Measurements from ENCODE around the gene LDLRAD4. TPM values are rescaled to one million over a fixed set of nuclear protein-coding genes. Genes with fewer than 3 reads are reported as not detected.

Gene LDLRAD4
- total and polyA plus RNA-seq, 2 experiments from 2014 or later = 0.73 to 1.9 TPM

- no peaks in the 10 kb centered on the region for H3F3A ChIP-seq (replicated peaks; ENCODE audit: low read depth)
- H3K27ac Mint-ChIP-seq = no peak overlapping the region
- no peak overlapping the region for H3K27ac ChIP-seq (ENCODE audit: low read depth)
- H3K36me3 ChIP-seq (ENCODE audit: insufficient read depth) = no peaks in the 10 kb centered on the region
- peaks cover 7% of the 10 kb centered on the region; the same call in 2 of the 3 replicates for H3K9me3 Mint-ChIP-seq
- H4K20me1 ChIP-seq (replicated peaks; ENCODE audit: insufficient read depth) = no peaks in the 10 kb centered on the region; the same call in 1 of the 2 replicates
- peaks cover 5% of the 10 kb centered on the region; the same call in 1 of the 2 replicates for H3K9me2 ChIP-seq (ENCODE audit: insufficient read depth)
- H3K4me2 ChIP-seq = no peak overlapping the region
- peaks cover 6% of the 10 kb centered on the region for H3K27me3 Mint-ChIP-seq (ENCODE audit: insufficient read depth, low read depth, poor library complexity)
- H3K36me3 Mint-ChIP-seq (ENCODE audit: low read depth) = no peaks in the 10 kb centered on the region
- H2AFZ ChIP-seq = no peak overlapping the region
- no peaks in the 10 kb centered on the region for H3K27me3 ChIP-seq (ENCODE audit: insufficient read depth)
- no peak for TF ChIP-seq ZNF462 (CRISPR knock-in tag; IDR thresholded peaks at IDR 0.05)
- no peak for TF ChIP-seq NANOG (IDR thresholded peaks at IDR 0.05; ENCODE audit: borderline replicate concordance)
- TF ChIP-seq STAT1 (IDR thresholded peaks at IDR 0.05; ENCODE audit: unreplicated experiment) = no peak
- no peak for TF ChIP-seq EZH2 (IDR thresholded peaks at IDR 0.05; ENCODE audit: low read depth, unreplicated experiment)
- TF ChIP-seq CREB1 (CRISPR knock-in tag; IDR thresholded peaks at IDR 0.05; ENCODE audit: low read depth) = no peak
- TF ChIP-seq ZNF114 (CRISPR knock-in tag; IDR thresholded peaks at IDR 0.05) = no peak
- TF ChIP-seq EZH2phosphoT487 (IDR thresholded peaks at IDR 0.05; ENCODE audit: unreplicated experiment) = no peak
- no peak overlapping the region for H3K4me3 ChIP-seq
- DNase-seq (ENCODE audit: low spot score) (no peak), ATAC-seq (no peak)
- H3K4me3 Mint-ChIP-seq = no peak overlapping the region
- peaks cover 12% of the 10 kb centered on the region; the same call in 2 of the 3 replicates for H3K4me1 Mint-ChIP-seq
- H3K79me2 ChIP-seq (replicated peaks; ENCODE audit: insufficient read depth) = no peaks in the 10 kb centered on the region
- 0 out of 2 replicates have a peak, but pooled peaks cover 4% of the 10 kb centered on the region for H3K4me1 ChIP-seq (ENCODE audit: insufficient read depth)
Measured at GRCh38 chr18:13412017-13412416, 193.5 kb downstream of the LDLRAD4 start.

Measured in GM23338 (cell line).